HepG2 (cell line): ENCODE measurements around the gene SHC1. TPM values are rescaled to one million over a fixed set of nuclear protein-coding genes. Genes with fewer than 3 reads are reported as not detected.

ENCODE experiments used
- CCDC6 ChIP-seq: sonication (generic); formaldehyde crosslinking; IDR thresholded peaks from 2 replicates; pipeline ENCODE4 v1.8.1; 2022; ENCODE audit warnings: mild to moderate bottlenecking, missing genetic modification reagents, moderate library complexity
- DRAP1 ChIP-seq: IDR thresholded peaks from 2 replicates; pipeline ENCODE4 v1.6.1; 2016; ENCODE audit warnings: missing genetic modification reagents, missing compliant biosample characterization
- FIP1L1 ChIP-seq: fragments of 200-400 bp; formaldehyde crosslinking; IDR thresholded peaks from 2 replicates; pipeline ENCODE4 v1.6.1; 2018; ENCODE audit warnings: low read depth, mild to moderate bottlenecking, low read length, moderate library complexity, borderline replicate concordance; ENCODE audit not compliant: insufficient read depth
- FOXO4 ChIP-seq: sonication (generic); formaldehyde crosslinking; conservative IDR thresholded peaks from 2 replicates; pipeline ENCODE4 v1.8.1; 2023; ENCODE audit warnings: missing genetic modification reagents
- KLF9 ChIP-seq: IDR thresholded peaks from 2 replicates; pipeline ENCODE4 v1.6.1; 2016; ENCODE audit warnings: low read depth
- MYPOP ChIP-seq: sonication (generic); formaldehyde crosslinking; IDR thresholded peaks from 2 replicates; pipeline ENCODE4 v1.8.1; 2023; ENCODE audit warnings: mild to moderate bottlenecking, moderate library complexity, missing genetic modification reagents
- PHF21A ChIP-seq: sonication (generic); formaldehyde crosslinking; IDR thresholded peaks from 2 replicates; pipeline ENCODE4 v1.5.0; 2020; ENCODE audit warnings: mild to moderate bottlenecking, missing genetic modification reagents
- PHF5A ChIP-seq: IDR thresholded peaks from one replicate; pipeline ENCODE4 v1.6.1; 2018; ENCODE audit warnings: low read depth, missing genetic modification reagents; ENCODE audit not compliant: unreplicated experiment
- SOX13 ChIP-seq, 3 experiments: fragments of 450-650 bp in 1 of 3; sonication (generic) in 1 of 3; formaldehyde crosslinking in 1 of 3; IDR thresholded peaks in 2 of 3; conservative IDR thresholded peaks in 1 of 3; 2 replicates each; pipeline versions ENCODE4 v1.5.0 to v1.6.1; 2016 to 2020; ENCODE audit warnings: antibody characterized with exemption in 1 of 3, mild to moderate bottlenecking in 1 of 3, missing compliant biosample characterization in 1 of 3, missing genetic modification reagents in 1 of 3, moderate library complexity in 1 of 3
- SOX6 ChIP-seq, 2 experiments: fragments of 450-650 bp in 1 of 2; sonication (generic) in 1 of 2; formaldehyde crosslinking in 1 of 2; IDR thresholded peaks; 2 replicates each; pipeline versions ENCODE4 v1.4.0 to v1.6.1; 2017 to 2020; ENCODE audit warnings: antibody characterized with exemption in 1 of 2, mild to moderate bottlenecking in 1 of 2, missing genetic modification reagents in 1 of 2
- UBTF ChIP-seq: sonication (generic); formaldehyde crosslinking; IDR thresholded peaks from 2 replicates; pipeline ENCODE4 v1.4.0; 2020; ENCODE audit warnings: mild to moderate bottlenecking, missing genetic modification reagents
- XRCC5 ChIP-seq: fragments of 200-400 bp; formaldehyde crosslinking; optimal IDR thresholded peaks from 2 replicates; pipeline ENCODE3; 2017; ENCODE audit warnings: mild to moderate bottlenecking, low read length
- ZBTB33 ChIP-seq: sonication (generic); formaldehyde crosslinking; IDR thresholded peaks from 2 replicates; pipeline ENCODE4 v1.4.0; 2020; ENCODE audit warnings: missing genetic modification reagents
- ZBTB38 ChIP-seq: sonication (generic); formaldehyde crosslinking; IDR thresholded peaks from 2 replicates; pipeline ENCODE4 v1.5.1; 2020; ENCODE audit warnings: mild to moderate bottlenecking, missing genetic modification reagents
- ZBTB43 ChIP-seq: sonication (generic); formaldehyde crosslinking; conservative IDR thresholded peaks from 2 replicates; pipeline ENCODE4 v1.4.0; 2020; ENCODE audit warnings: missing genetic modification reagents
- ZMAT3 ChIP-seq: sonication (generic); formaldehyde crosslinking; conservative IDR thresholded peaks from 2 replicates; pipeline ENCODE4 v1.7.0; 2021; ENCODE audit warnings: missing genetic modification reagents
- polyA plus RNA-seq, 8 experiments: library from polyadenylated mRNA; depleted of rRNA in 3 of 8; stranded (reverse) in 7 of 8; unstranded in 1 of 8; fragments of >200 nt; fragmentation: Illumina TruSeq in 4 of 8; extraction: Trizol in 4 of 8; gene quantifications; 2 replicates each; pipeline versions ENCODE4 v1.2.1 to v1.2.3, GENCODE V29; 2011 to 2016; ENCODE audit warnings: low read depth in 4 of 8, missing spikeins in 1 of 8, mixed read lengths in 1 of 8; ENCODE audit not compliant: insufficient read depth in 1 of 8
- total RNA-seq, 5 experiments: library from RNA; depleted of rRNA; stranded (reverse); fragments of >200 nt; fragmentation: Illumina TruSeq; extraction: Trizol; gene quantifications; 2 replicates each; pipeline ENCODE4 v1.2.3, GENCODE V29; 2016; ENCODE audit warnings: low read depth in 1 of 5

SHC1 gene
- total and polyA plus RNA-seq, 2 of the 13 experiments (the other 11 are each of a cell fraction or from before 2014, with no cell fraction given) = 52.0 to 137 TPM

- 0 out of 2 replicates have a peak, but pooled peaks have one; percentile 11 for TF ChIP-seq FOXO4
- peak; percentile 28; the same call in 1 of the 2 replicates for TF ChIP-seq UBTF (CRISPR knock-in tag)
- peak; percentile 50 for TF ChIP-seq XRCC5
- TF ChIP-seq KLF9 = 0 out of 2 replicates have a peak, but pooled peaks have one; percentile 77
- TF ChIP-seq ZBTB38 (CRISPR knock-in tag) = peak; percentile 29; the same call in 1 of the 2 replicates
- peak; percentile 42; the same call in 1 of the 2 replicates for TF ChIP-seq CCDC6
- peak; percentile 38; the same call in 1 of the 2 replicates for TF ChIP-seq PHF21A (CRISPR knock-in tag)
- no peak for TF ChIP-seq ZBTB43 (CRISPR knock-in tag)
- TF ChIP-seq PHF5A (CRISPR knock-in tag) = no peak
- peak; percentile 49 for TF ChIP-seq ZBTB33 (CRISPR knock-in tag)
- TF ChIP-seq DRAP1 (CRISPR knock-in tag) = peak; percentile 17; the same call in 1 of the 2 replicates
- peak; percentile 24; the same call in 1 of the 2 replicates for TF ChIP-seq MYPOP (CRISPR knock-in tag)
- peak; percentile 59; the same call in 1 of the 2 replicates for TF ChIP-seq ZMAT3 (CRISPR knock-in tag)
- TF ChIP-seq SOX13 (IDR thresholded peaks at IDR 0.05) = no peak
- TF ChIP-seq SOX13 (CRISPR knock-in tag; conservative IDR thresholded peaks at IDR 0.05 in 1 of 2, IDR thresholded peaks at IDR 0.05 in 1 of 2) = 0 out of 4 replicates have a peak, but pooled peaks of 1 of the 2 experiments have one; percentile 13
- 0 out of 2 replicates have a peak, but pooled peaks have one; percentile 22 for TF ChIP-seq FIP1L1
- TF ChIP-seq SOX6 (IDR thresholded peaks at IDR 0.05) = no peak
- TF ChIP-seq SOX6 (CRISPR knock-in tag; IDR thresholded peaks at IDR 0.05) = peak; percentile 36
Measured at GRCh38 chr1:154999571-155000410, 29.2 kb upstream of the SHC1 start (continued).
